C4-2B (cell line): Measurements from ENCODE around the gene CRACDL.

ENCODE experiments used
- H3K27ac ChIP-seq: fragments of 450-650 bp; 2 replicates; pipeline ENCODE4 v1.5.1; 2017
- ZFX ChIP-seq: fragments of 450-650 bp; IDR thresholded peaks from 2 replicates; pipeline ENCODE4 v1.6.1; 2017
- TF ChIP-seq, protein P1 (sequence below): fragments of 450-650 bp; conservative IDR thresholded peaks from 2 replicates; pipeline ENCODE4 v1.5.1; 2017; ENCODE audit warnings: mild to moderate bottlenecking

The CRACDL gene

DNA sequence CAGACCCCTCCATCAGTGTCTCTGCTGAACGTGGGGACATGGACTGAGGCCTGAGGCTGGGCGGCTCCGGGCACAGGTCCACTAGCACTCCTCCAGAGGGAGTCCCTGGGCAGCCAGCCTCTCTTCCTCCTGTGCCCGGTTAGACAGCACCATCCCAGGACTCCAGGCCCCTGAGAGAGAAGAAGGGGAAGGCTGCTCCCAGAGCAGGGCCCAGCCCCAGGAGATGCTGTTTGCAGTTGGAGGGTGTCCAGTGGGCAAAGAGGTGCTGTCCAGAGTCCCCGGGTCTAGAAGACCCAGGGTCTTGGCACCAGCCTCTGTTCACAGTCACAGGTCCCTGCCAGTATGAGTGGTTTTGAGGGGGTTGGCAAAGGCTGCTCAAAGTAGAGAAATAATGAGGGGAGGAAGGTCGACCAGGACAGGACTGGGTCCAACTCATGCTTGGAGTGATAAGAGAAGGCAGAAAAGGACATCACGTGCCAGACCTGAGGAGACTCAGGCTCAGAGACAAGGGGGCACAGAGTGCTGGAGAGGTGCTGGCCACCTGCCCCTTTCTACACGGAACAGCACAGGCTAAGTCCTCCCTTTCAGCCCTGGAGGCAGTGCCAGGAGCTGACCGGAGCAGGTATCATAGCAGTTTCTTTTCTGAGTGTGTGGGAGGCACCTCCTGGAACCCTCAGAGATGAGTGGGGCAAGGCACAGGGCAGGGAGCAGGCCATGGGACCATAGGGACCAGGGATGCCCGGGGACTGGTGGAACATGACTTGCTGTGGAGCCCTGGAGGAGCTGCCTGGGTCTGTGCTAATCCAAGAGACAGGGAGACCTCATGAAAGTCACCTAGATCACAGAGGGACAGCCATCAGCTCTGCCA, 21.1 kb downstream of the CRACDL start:
- no peak overlapping the region for H3K27ac ChIP-seq
- TF ChIP-seq, protein P1, sequence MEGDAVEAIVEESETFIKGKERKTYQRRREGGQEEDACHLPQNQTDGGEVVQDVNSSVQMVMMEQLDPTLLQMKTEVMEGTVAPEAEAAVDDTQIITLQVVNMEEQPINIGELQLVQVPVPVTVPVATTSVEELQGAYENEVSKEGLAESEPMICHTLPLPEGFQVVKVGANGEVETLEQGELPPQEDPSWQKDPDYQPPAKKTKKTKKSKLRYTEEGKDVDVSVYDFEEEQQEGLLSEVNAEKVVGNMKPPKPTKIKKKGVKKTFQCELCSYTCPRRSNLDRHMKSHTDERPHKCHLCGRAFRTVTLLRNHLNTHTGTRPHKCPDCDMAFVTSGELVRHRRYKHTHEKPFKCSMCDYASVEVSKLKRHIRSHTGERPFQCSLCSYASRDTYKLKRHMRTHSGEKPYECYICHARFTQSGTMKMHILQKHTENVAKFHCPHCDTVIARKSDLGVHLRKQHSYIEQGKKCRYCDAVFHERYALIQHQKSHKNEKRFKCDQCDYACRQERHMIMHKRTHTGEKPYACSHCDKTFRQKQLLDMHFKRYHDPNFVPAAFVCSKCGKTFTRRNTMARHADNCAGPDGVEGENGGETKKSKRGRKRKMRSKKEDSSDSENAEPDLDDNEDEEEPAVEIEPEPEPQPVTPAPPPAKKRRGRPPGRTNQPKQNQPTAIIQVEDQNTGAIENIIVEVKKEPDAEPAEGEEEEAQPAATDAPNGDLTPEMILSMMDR: no peak
- no peak for TF ChIP-seq ZFX

DNA sequence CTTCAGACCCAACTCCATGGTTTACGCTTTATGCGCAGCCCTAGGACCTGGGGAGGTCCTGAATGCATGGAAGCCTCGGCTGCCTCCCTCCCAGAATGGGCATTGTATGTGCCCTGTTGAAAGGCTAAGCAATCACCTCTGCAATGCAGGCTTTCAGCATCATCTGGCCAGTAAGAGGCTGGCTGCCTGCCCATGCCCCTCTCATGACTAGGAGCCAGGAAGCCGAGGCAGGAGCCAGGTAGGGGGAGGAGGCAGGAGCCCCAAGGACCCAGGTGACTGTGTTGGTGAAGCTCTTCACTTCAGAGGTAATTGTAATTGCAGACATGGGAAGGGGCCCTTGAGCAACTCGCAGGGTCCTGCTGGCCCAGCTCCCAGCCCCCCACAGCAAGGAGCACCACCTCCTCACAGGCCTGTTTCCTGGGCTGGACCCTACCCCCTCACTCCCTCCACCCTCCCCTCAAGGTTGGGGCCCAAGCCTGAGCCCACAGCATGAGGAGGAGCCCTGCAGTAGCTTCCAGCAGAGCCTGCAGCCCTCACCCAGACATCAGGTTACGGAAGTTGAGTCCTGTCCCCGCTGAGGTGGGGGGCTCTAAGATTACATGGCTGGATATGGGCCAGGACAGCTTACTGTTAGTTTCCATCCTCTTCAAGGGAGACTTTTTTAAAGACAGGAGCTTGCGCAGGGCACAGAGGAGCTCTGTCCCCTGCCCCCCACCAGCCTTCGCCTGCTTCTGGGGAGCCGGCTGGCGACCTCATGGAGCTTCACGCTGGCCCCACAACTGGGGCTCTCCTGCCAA, 21.9 kb downstream of the CRACDL start:
- H3K27ac ChIP-seq: no peak overlapping the region
- TF ChIP-seq, protein P1: no peak
- TF ChIP-seq ZFX: no peak

GRCh38 chr2:98912957-98913915, 22.8 kb downstream of the CRACDL start:
- no peak overlapping the region for H3K27ac ChIP-seq
- no peak for TF ChIP-seq ZFX
- TF ChIP-seq, protein P1: no peak

- no peak overlapping the region for H3K27ac ChIP-seq
- TF ChIP-seq, protein P1: no peak
- no peak for TF ChIP-seq ZFX
Observed at GRCh38 chr2:98912221-98912851, 23.7 kb downstream of the CRACDL start.

GRCh38 chr2:98911376-98912154, 24.5 kb downstream of the CRACDL start:
- no peak for TF ChIP-seq ZFX
- TF ChIP-seq, protein P1: no peak
- H3K27ac ChIP-seq: no peak overlapping the region

- TF ChIP-seq, protein P1: no peak
- TF ChIP-seq ZFX: no peak
- no peak overlapping the region for H3K27ac ChIP-seq
Observed at GRCh38 chr2:98911126-98911375, 25.0 kb downstream of the CRACDL start.
